GM20000 (cell line): Measurements from ENCODE around the gene HERC6.
"Not testable (repeated sequence)": the region's sequence is repeated elsewhere in the genome, so short reads cannot be mapped to it uniquely, and the experiment has no call there.

Source experiments
- DNase-seq: peaks from one replicate; pipeline ENCODE4 v3.0.0; 2012; ENCODE audit warnings: low spot score
- CTCF ChIP-seq: IDR thresholded peaks from 2 replicates; pipeline ENCODE4 v1.5.1; 2012; ENCODE audit warnings: mild to moderate bottlenecking, control low read depth; ENCODE audit errors: extremely low read depth, missing control alignments

Gene HERC6

GRCh38 chr4:88418411-88418810, 39.8 kb downstream of the HERC6 start:
- TF ChIP-seq CTCF: no peak
- DNase-seq: no peak

GRCh38 chr4:88419874-88420273, 41.2 kb downstream of the HERC6 start:
- peak; percentile 14 for DNase-seq
- no peak for TF ChIP-seq CTCF

GRCh38 chr4:88420844-88421243, 42.2 kb downstream of the HERC6 start:
- no peak for TF ChIP-seq CTCF
- DNase-seq: no peak

GRCh38 chr4:88422403-88422802, 43.8 kb downstream of the HERC6 start:
- TF ChIP-seq CTCF: no peak
- no peak for DNase-seq

GRCh38 chr4:88429401-88429800, 50.7 kb downstream of the HERC6 start:
- no peak for TF ChIP-seq CTCF
- no peak for DNase-seq

GRCh38 chr4:88435987-88436693, 57.5 kb downstream of the HERC6 start:
- DNase-seq: no peak
- no peak for TF ChIP-seq CTCF

- not testable (repeated sequence) for DNase-seq
Measured at GRCh38 chr4:88437873-88438272, 59.2 kb downstream of the HERC6 start.

- DNase-seq: no peak
- TF ChIP-seq CTCF: no peak
Measured at GRCh38 chr4:88439161-88439760, 60.6 kb downstream of the HERC6 start.
